HG03039 (cell line): ENCODE data around the gene EML5.

Source experiments
- ATAC-seq: cut with Tn5 transposase; IDR thresholded peaks from one replicate; pipeline ENCODE4 v1.9.1; 2021; ENCODE audit warnings: mild to moderate bottlenecking, moderate library complexity; ENCODE audit not compliant: unreplicated experiment

The EML5 gene

DNA sequence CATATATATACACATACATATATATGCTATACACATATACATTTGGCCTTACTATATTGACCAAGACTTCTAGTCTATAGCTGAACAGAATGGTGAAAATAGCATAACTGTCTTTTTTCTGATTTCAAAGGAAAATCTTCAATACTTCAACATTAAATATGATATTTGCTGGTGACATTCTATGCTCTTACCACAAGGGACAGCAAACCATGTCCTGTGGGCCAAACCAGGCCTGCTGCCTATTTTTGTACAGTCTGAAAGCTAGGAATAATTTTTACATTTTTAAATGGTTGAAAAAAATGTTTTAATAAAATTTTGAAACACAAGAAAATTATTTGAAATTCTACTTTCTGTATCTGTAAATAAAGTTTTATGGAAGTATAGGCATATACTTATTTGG lies 63.6 kb downstream of the EML5 start:
- ATAC-seq: no peak

DNA sequence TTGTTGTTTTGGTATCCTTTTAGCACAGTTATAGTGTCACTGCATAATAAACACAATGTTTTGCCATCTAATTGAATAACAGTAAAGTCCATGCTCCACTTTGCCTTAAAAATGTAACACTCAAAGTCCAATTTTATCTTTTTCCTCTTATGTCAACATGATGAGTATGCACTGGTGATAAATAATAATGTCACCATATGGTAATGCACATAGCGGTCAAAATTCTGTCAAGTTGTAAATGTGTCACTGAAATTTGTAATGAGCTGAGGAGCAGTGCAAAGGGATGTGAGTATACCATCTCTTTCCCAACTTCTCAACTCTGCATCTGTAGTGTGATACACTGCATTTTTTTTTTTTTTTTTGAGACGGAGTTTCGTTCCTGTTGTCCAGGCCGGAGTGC lies 65.7 kb downstream of the EML5 start:
- no peak for ATAC-seq

GRCh38 chr14:88710709-88711108 lies 82.0 kb downstream of the EML5 start:
- no peak for ATAC-seq

DNA sequence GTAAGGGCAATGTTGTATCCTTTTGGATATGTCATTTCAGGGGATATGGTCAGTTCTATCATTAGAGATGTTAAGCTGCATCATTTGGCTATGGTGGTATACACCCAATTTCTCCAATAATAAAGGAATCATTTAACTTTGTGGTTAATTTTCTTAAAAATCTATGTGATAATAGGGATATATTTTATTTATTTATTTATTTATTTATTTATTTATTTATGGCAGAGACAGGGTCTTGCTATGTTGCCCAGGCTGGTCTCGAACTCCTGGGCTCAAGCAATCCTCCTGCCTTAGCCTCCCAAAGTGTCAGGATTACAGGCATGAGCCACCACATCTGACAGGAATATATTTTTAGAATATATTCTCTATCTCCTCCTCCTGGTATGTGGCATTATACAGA lies 85.7 kb downstream of the EML5 start:
- ATAC-seq: no peak

- ATAC-seq: no peak
Measured at GRCh38 chr14:88706425-88706824, 86.3 kb downstream of the EML5 start.

DNA sequence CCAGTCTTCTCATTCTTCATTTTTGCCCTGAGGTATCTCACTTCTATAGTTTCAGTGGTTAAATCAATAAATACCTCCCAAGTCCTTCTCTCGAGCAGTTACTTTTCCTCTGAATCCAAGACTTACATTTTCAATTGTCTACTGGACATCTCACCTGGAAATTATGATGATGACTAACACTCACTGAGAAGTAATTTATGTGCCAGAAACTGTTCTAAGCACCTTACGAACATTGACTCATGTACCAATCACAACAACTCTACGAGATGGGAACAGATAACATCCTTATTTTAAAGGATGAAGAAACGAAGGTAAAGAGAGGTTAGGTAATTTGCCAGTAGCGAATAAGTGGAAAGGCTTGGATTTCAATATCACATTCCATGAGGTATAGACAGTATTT lies 94.1 kb downstream of the EML5 start:
- no peak for ATAC-seq

DNA sequence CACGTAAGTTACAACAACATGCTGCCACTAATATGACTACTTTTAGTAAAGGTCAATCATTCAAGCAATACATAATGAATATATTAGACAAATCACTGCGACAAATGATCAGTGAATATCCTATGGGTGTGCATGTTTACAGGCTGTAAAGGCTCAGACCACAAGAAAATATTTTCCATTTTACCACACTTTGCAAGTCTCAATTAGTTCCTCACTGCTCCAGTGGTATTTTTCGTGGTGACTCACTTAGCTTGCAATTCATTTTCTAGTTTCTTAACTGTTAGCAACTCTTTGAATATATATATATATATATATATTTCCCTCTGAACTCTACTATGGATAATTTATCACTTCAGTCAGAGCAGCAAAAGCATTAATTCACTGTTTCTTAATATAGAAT lies 96.9 kb downstream of the EML5 start:
- ATAC-seq: no peak

GRCh38 chr14:88688386-88688785 lies 104.4 kb downstream of the EML5 start:
- ATAC-seq: no peak

DNA sequence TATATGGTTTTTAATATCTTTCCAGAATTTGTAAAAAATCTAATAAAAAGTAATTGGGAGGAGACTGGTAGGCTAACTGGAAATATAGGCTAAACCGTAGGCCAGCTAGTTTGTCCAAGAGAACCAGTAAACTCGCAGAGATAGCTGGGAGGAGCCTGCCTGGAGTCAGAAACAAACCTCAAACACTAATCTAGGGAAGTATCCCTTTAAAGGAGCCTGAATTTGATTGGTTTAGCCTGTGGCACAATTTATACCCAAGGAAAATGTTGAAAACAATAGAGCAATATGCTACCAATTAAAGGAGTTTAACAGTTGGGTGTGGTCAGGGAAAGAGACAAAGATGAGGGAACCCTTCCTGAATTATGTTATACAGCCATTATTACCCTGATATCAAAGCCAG lies 109.6 kb downstream of the EML5 start:
- no peak for ATAC-seq

- no peak for ATAC-seq
Measured at GRCh38 chr14:88682495-88683114, 110.1 kb downstream of the EML5 start.

DNA sequence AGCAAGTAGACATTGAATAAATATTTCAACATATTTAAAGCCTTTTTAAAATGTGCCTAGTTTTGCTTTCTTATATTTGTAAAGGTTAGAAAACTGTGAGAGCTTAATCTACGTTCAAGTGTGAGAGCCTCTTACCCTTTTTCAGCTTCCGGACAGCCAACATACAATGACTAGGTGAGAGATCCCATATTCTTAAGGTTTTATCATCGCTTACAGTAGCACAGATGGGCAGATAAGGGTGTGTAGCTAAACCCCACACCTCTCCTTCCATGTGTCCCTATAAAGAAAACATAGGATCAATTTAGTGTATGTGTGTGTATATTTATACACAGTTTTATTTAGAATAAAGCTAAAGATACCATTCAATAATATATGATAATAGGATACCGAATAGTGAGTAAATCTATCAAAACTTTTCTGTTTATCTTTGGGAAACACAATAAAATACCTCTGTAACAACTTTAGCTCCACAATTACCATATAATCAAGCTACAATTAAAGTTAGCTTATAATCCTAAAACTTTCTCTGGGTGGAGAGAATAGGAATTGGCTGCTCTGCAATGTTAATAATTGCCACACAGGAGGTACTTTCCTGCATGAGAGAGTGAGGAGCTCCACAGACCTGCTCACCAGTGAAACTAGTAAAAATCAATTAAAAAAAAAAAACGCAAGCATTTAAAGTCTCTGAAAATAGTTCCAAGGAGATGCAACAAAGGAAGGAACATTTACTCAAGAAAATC lies 110.8 kb downstream of the EML5 start:
- ATAC-seq: no peak

- ATAC-seq: no peak
Measured at GRCh38 chr14:88669346-88669745, 123.4 kb downstream of the EML5 start.

DNA sequence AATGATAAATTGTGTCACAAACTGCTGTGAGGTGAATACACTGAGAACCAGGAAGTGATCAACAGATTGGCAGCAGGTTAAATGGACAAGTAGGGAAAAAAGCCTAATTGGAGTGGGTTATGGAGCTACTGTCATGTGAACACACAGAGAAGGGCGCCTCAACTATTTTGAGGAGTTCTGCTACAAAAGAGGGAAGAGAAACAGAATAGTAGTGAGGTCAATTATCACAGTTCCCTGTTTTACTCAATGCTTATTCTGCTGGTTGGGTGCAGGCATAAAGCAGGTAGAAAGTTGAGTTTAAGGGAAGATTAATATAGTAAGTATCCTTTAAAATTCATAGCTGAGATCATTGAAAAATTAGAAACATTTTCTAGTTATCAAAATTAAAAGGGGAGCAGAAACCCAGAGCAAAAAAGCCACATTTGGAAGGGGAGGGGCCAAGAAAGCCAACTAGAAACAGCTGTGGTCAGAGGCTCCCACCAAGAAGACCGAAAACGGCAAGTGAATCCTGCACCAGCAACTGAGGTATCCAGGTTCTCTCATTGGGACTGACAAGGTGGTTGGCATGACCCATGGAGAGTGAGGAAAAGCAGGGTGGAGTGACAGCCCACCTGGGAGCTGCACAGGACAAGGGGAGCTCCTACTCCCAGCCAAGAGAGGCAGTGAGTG lies 124.2 kb downstream of the EML5 start:
- ATAC-seq: peak; percentile 73

DNA sequence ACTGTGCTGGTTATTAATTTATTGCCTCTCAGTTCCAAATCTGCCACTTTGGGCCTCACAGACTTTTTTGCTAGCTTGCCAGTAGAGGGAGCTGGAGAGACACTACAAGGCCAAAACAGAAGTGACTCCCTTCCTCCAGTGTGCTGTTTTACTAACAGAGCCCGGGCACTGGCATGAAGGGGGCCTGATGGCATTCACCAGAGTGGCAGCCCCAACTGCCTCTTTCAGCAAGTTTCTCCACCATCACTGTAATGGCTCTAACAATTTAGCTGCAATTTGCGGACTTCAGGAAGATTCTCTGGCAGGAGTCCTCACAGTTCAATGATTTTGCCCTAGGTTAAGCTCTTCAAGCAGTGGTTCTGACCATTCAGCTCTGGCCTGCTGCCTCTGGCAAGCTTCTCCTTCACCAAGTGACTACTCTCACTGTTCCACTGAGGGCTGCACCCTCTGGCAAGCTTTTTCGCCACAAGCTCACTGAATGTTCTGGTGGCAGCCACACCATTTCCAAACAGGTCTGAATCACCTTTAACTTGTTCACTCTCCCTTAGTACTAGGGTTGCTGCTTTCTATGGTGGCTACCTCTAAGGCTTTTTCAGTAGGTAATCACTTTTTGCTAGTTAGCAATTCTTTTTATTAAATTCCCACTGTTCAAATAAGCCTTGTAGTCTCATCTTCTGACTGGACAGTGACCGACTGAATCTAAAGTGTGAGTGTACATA lies 125.0 kb downstream of the EML5 start:
- ATAC-seq: peak; percentile 69

DNA sequence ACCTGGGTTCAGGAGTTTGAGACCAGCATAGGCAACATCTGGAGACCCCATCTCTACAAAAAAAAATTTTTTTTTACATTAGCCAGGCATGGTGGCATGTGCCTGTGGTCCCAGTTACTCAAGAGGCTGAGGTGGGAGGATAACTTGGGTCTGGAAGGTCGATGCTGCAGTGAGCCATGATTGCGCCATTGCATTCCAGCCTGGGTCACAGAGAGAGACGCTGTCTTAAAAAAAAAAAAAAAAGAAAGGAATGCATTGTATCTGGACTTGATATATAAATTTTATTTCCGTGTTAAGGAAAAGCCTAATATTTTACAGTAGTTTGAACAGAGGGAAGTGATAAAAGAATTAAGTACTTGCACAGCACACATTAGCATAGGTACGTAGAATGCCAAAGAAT lies 132.7 kb downstream of the EML5 start:
- no peak for ATAC-seq

GRCh38 chr14:88639221-88639620 lies 153.5 kb downstream of the EML5 start:
- no peak for ATAC-seq

GRCh38 chr14:88632512-88632911 lies 160.2 kb downstream of the EML5 start:
- ATAC-seq: no peak

DNA sequence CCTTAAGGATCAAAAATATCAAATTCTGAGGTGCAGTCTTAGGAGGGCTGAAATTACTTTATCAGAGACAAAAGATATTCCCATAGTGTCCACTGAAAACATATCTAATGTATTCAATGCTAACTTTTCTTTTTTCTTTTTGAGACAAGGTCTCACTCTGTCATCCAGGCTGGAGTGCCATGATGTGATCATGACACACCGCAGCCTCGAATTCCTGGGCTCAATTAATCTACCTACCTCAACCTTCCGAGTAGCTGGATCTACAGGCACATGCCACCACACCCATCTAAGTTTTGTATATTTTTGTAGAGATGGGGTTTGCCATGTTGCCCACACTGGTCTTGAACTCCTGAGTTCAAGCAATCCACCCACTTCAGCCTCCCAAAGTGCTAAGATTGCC lies 161.7 kb downstream of the EML5 start:
- ATAC-seq: no peak

- no peak for ATAC-seq
Measured at GRCh38 chr14:88630565-88630964, 162.2 kb downstream of the EML5 start.

GRCh38 chr14:88628462-88628861 lies 164.3 kb downstream of the EML5 start:
- no peak for ATAC-seq

GRCh38 chr14:88628033-88628432 lies 164.7 kb downstream of the EML5 start:
- ATAC-seq: no peak

- ATAC-seq: no peak
Measured at GRCh38 chr14:88625671-88626070, 167.1 kb downstream of the EML5 start.
